Measurements from ENCODE around the gene SYNE2. TPM values are rescaled to one million over a fixed set of nuclear protein-coding genes. Genes with fewer than 3 reads are reported as not detected.
"Not testable (repeated sequence)": the region's sequence is repeated elsewhere in the genome, so short reads cannot be mapped to it uniquely, and the experiment has no call there.

SYNE2 gene
- polyA plus RNA-seq, 1 donor = 50.5 TPM

- not testable (repeated sequence) for H3K27ac ChIP-seq (ENCODE audit: low read length); H3K36me3 ChIP-seq (ENCODE audit: control insufficient read depth, insufficient read depth, low read length); H3K4me3 ChIP-seq (ENCODE audit: low read length); H3K9me3 ChIP-seq (ENCODE audit: control insufficient read depth, low read depth, low read length); H3K27me3 ChIP-seq (ENCODE audit: control insufficient read depth, insufficient read depth, low read length)
- DNase-seq = peak in 1 of 2 donors; percentile 17
- peaks cover 14% of the 10 kb centered on the region for H3K4me1 ChIP-seq (ENCODE audit: control insufficient read depth, insufficient read depth, low read length)
- WGBS (ENCODE audit: insufficient coverage, low lambda C conversion rate) = no CpG with 5 or more reads among the region's 2 CpGs
Measured at GRCh38 chr14:63869940-63870752, 17.3 kb downstream of the SYNE2 start.

DNA sequence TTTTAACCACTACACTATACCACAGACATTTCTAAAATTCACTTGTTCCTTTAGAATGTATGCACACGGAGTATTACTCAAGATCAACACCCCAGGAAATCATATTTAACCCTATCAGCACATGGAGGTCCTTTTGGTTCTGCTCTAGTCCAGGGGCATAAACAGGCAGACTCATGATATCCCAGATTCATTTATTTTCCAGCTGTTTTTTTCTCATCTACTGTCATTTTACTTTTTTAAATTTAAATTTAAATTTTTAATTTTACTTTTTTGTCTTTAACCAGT is 17.9 kb downstream of the SYNE2 start:
- not testable (repeated sequence) for H3K9me3 ChIP-seq (ENCODE audit: control insufficient read depth, low read depth, low read length); H3K36me3 ChIP-seq (ENCODE audit: control insufficient read depth, insufficient read depth, low read length); H3K27ac ChIP-seq (ENCODE audit: low read length); H3K27me3 ChIP-seq (ENCODE audit: control insufficient read depth, insufficient read depth, low read length); H3K4me3 ChIP-seq (ENCODE audit: low read length); DNase-seq
- peaks cover 14% of the 10 kb centered on the region for H3K4me1 ChIP-seq (ENCODE audit: control insufficient read depth, insufficient read depth, low read length)
- no CpG with 5 or more reads among the region's 1 CpG for WGBS (ENCODE audit: insufficient coverage, low lambda C conversion rate)

- no CpG with 5 or more reads among the region's 3 CpGs for WGBS (ENCODE audit: insufficient coverage, low lambda C conversion rate)
- no peak overlapping the region for H3K27ac ChIP-seq (ENCODE audit: low read length)
- no peak for DNase-seq
- H3K27me3 ChIP-seq (ENCODE audit: control insufficient read depth, insufficient read depth, low read length) = no peaks in the 10 kb centered on the region
- H3K4me1 ChIP-seq (ENCODE audit: control insufficient read depth, insufficient read depth, low read length) = peaks cover 8% of the 10 kb centered on the region
- no peaks in the 10 kb centered on the region for H3K36me3 ChIP-seq (ENCODE audit: control insufficient read depth, insufficient read depth, low read length)
- H3K4me3 ChIP-seq (ENCODE audit: low read length) = no peak overlapping the region
- no peaks in the 10 kb centered on the region for H3K9me3 ChIP-seq (ENCODE audit: control insufficient read depth, low read depth, low read length)
Measured at GRCh38 chr14:63874223-63874622, 21.4 kb downstream of the SYNE2 start.

DNA sequence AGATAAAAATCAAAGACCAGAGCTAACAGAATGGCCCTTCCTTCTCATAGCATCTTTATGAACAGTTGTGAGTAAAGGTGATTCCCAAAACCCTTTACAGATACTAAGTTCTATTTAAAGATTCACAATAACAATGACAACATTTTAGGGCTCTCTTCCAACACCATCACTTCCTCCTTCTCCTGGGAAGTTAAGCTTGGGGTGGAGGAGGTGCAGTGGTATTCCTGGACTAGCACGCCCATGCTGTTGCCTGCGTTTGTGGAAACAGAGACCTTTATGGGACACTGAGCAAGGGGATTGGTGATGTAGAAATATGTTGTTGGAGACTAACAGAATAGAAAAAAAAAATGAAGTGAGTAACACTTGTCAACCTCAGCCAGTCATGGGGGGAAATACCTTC is 22.5 kb downstream of the SYNE2 start:
- H3K4me1 ChIP-seq (ENCODE audit: control insufficient read depth, insufficient read depth, low read length) = peaks cover 3% of the 10 kb centered on the region

GRCh38 chr14:63877550-63877939 is 24.7 kb downstream of the SYNE2 start:
- peak in 1 of 2 donors; percentile 66 for DNase-seq
- H3K27ac ChIP-seq (ENCODE audit: low read length) = peak overlapping the region; percentile 36
- 10% methylated on average over 1 of the region's 3 CpGs for WGBS (ENCODE audit: insufficient coverage, low lambda C conversion rate)
- no peaks in the 10 kb centered on the region for H3K36me3 ChIP-seq (ENCODE audit: control insufficient read depth, insufficient read depth, low read length)
- H3K4me1 ChIP-seq (ENCODE audit: control insufficient read depth, insufficient read depth, low read length) = peaks cover 3% of the 10 kb centered on the region
- no peaks in the 10 kb centered on the region for H3K9me3 ChIP-seq (ENCODE audit: control insufficient read depth, low read depth, low read length)
- H3K27me3 ChIP-seq (ENCODE audit: control insufficient read depth, insufficient read depth, low read length) = no peaks in the 10 kb centered on the region
- no peak overlapping the region for H3K4me3 ChIP-seq (ENCODE audit: low read length)

More for the DNA sequence above, 22.5 kb downstream of the SYNE2 start:
- Histone ChIP-seq H3K36me3 (ENCODE audit: control insufficient read depth, insufficient read depth, low read length) (no peaks in the 10 kb centered on the region), H3K9me3 (ENCODE audit: control insufficient read depth, low read depth, low read length) (no peaks in the 10 kb centered on the region), H3K27me3 (ENCODE audit: control insufficient read depth, insufficient read depth, low read length) (no peaks in the 10 kb centered on the region), H3K27ac (ENCODE audit: low read length) (no peak overlapping the region), H3K4me3 (ENCODE audit: low read length) (no peak overlapping the region)
- no CpG with 5 or more reads among the region's 2 CpGs for WGBS (ENCODE audit: insufficient coverage, low lambda C conversion rate)
- no peak for DNase-seq

GRCh38 chr14:63878052-63878451 is 25.2 kb downstream of the SYNE2 start:
- WGBS (ENCODE audit: insufficient coverage, low lambda C conversion rate) = 88% methylated on average over 1 of the region's 3 CpGs

GRCh38 chr14:63878792-63879191 is 26.0 kb downstream of the SYNE2 start:
- no peaks in the 10 kb centered on the region for H3K9me3 ChIP-seq (ENCODE audit: control insufficient read depth, low read depth, low read length)
- H3K27me3 ChIP-seq (ENCODE audit: control insufficient read depth, insufficient read depth, low read length) = no peaks in the 10 kb centered on the region
- no peak overlapping the region for H3K27ac ChIP-seq (ENCODE audit: low read length)
- H3K4me3 ChIP-seq (ENCODE audit: low read length) = no peak overlapping the region
- no peaks in the 10 kb centered on the region for H3K36me3 ChIP-seq (ENCODE audit: control insufficient read depth, insufficient read depth, low read length)
- H3K4me1 ChIP-seq (ENCODE audit: control insufficient read depth, insufficient read depth, low read length) = peaks cover 3% of the 10 kb centered on the region
- WGBS (ENCODE audit: insufficient coverage, low lambda C conversion rate) = no CpG with 5 or more reads among the region's 4 CpGs
- DNase-seq = no peak

More at GRCh38 chr14:63878052-63878451, 25.2 kb downstream of the SYNE2 start:
- Histone ChIP-seq H3K9me3 (ENCODE audit: control insufficient read depth, low read depth, low read length) (no peaks in the 10 kb centered on the region), H3K27ac (ENCODE audit: low read length) (peak overlapping the region; percentile 36), H3K36me3 (ENCODE audit: control insufficient read depth, insufficient read depth, low read length) (no peaks in the 10 kb centered on the region), H3K4me1 (ENCODE audit: control insufficient read depth, insufficient read depth, low read length) (peaks cover 3% of the 10 kb centered on the region), H3K4me3 (ENCODE audit: low read length) (no peak overlapping the region), H3K27me3 (ENCODE audit: control insufficient read depth, insufficient read depth, low read length) (no peaks in the 10 kb centered on the region)
- DNase-seq = no peak

DNA sequence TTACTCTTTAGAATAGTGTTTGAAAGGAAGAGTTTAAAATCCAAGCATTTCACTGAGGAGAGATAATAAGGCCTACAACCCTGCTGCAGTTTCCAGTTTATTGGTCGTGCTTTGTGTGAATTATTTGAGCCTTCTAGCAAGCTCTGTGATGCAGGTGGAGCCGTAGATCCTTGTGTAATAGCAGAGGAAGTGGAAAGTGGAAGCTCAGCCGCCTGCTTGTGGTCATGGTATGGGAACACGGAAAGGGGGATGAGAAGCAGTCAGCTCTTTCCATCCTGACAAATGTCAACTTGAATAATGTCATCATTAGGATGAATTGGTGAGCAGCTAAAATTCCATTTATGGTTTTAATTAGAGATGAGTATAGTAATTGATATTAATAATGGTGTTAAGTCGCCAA is 29.1 kb downstream of the SYNE2 start:
- no peaks in the 10 kb centered on the region for H3K9me3 ChIP-seq (ENCODE audit: control insufficient read depth, low read depth, low read length)
- H3K4me3 ChIP-seq (ENCODE audit: low read length) = no peak overlapping the region
- WGBS (ENCODE audit: insufficient coverage, low lambda C conversion rate) = 93% methylated on average over 3 of the region's 5 CpGs
- no peak for DNase-seq
- H3K36me3 ChIP-seq (ENCODE audit: control insufficient read depth, insufficient read depth, low read length) = no peaks in the 10 kb centered on the region
- H3K4me1 ChIP-seq (ENCODE audit: control insufficient read depth, insufficient read depth, low read length) = peaks cover under 1% of the 10 kb centered on the region
- H3K27me3 ChIP-seq (ENCODE audit: control insufficient read depth, insufficient read depth, low read length) = no peaks in the 10 kb centered on the region
- H3K27ac ChIP-seq (ENCODE audit: low read length) = no peak overlapping the region

DNA sequence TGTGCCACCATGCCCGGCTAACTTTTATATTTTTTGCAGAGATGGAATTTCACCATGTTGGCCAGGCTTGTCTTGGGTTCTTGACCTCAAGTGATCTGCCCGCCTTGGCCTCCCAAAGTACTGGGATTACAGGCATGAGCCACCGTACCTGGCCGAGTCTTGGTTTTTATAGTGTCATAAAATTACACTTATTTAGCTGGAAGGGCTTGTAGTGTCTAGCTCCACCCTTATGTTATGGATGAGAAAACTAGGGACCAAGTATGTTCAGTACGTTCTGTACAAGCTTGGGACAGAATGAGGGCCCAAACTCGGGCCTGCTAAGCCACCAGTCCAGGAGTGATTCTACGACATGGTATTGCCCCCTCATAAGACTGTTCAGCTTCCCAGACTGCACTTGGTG is 35.1 kb downstream of the SYNE2 start:
- DNase-seq = no peak
- H3K27ac ChIP-seq (ENCODE audit: low read length) = no peak overlapping the region
- no peak overlapping the region for H3K4me3 ChIP-seq (ENCODE audit: low read length)

GRCh38 chr14:63890553-63890952 is 37.7 kb downstream of the SYNE2 start:
- Histone ChIP-seq H3K4me3 (ENCODE audit: low read length) (no peak overlapping the region), H3K36me3 (ENCODE audit: control insufficient read depth, insufficient read depth, low read length) (no peaks in the 10 kb centered on the region), H3K4me1 (ENCODE audit: control insufficient read depth, insufficient read depth, low read length) (no peaks in the 10 kb centered on the region), H3K27ac (ENCODE audit: low read length) (no peak overlapping the region), H3K27me3 (ENCODE audit: control insufficient read depth, insufficient read depth, low read length) (no peaks in the 10 kb centered on the region), H3K9me3 (ENCODE audit: control insufficient read depth, low read depth, low read length) (no peaks in the 10 kb centered on the region)
- no peak for DNase-seq
- whole genome bisulfite sequencing (ENCODE audit: insufficient coverage, low lambda C conversion rate) = no CpG with 5 or more reads among the region's 1 CpG

More for the DNA sequence above, 35.1 kb downstream of the SYNE2 start:
- Histone ChIP-seq H3K9me3 (ENCODE audit: control insufficient read depth, low read depth, low read length) (no peaks in the 10 kb centered on the region), H3K27me3 (ENCODE audit: control insufficient read depth, insufficient read depth, low read length) (no peaks in the 10 kb centered on the region), H3K4me1 (ENCODE audit: control insufficient read depth, insufficient read depth, low read length) (no peaks in the 10 kb centered on the region), H3K36me3 (ENCODE audit: control insufficient read depth, insufficient read depth, low read length) (no peaks in the 10 kb centered on the region)
- no CpG with 5 or more reads among the region's 7 CpGs for WGBS (ENCODE audit: insufficient coverage, low lambda C conversion rate)
